DMS 273 (cell line): ENCODE data around the gene VPS13D.

Experiments used
- DNase-seq: peaks from one replicate; lab custom pipeline; 2025; ENCODE audit not compliant: unreplicated experiment; lab: John Stamatoyannopoulos, UW

Gene VPS13D

GRCh38 chr1:12417389-12417788 lies 187.6 kb downstream of the VPS13D start:
- no peak for DNase-seq

GRCh38 chr1:12420171-12420570 lies 190.3 kb downstream of the VPS13D start:
- no peak for DNase-seq

GRCh38 chr1:12422488-12422887 lies 192.7 kb downstream of the VPS13D start:
- peak; percentile 5 for DNase-seq

- no peak for DNase-seq
Observed at GRCh38 chr1:12424087-12424529, 194.3 kb downstream of the VPS13D start.

- DNase-seq: no peak
Observed at GRCh38 chr1:12424793-12425192, 195.0 kb downstream of the VPS13D start.

- DNase-seq: no peak
Observed at GRCh38 chr1:12426030-12426429, 196.2 kb downstream of the VPS13D start.

- DNase-seq: no peak
Observed at GRCh38 chr1:12428334-12428733, 198.5 kb downstream of the VPS13D start.

GRCh38 chr1:12430525-12430924 lies 200.7 kb downstream of the VPS13D start:
- no peak for DNase-seq

- no peak for DNase-seq
Observed at GRCh38 chr1:12432897-12433296, 203.1 kb downstream of the VPS13D start.

GRCh38 chr1:12433323-12434053 lies 203.7 kb downstream of the VPS13D start:
- DNase-seq: no peak

- no peak for DNase-seq
Observed at GRCh38 chr1:12434174-12434573, 204.3 kb downstream of the VPS13D start.

GRCh38 chr1:12434686-12435085 lies 204.9 kb downstream of the VPS13D start:
- DNase-seq: no peak

- DNase-seq: no peak
Observed at GRCh38 chr1:12435639-12436344, 206.0 kb downstream of the VPS13D start.

GRCh38 chr1:12436345-12436658 lies 206.5 kb downstream of the VPS13D start:
- DNase-seq: no peak

- no peak for DNase-seq
Observed at GRCh38 chr1:12436817-12437599, 207.2 kb downstream of the VPS13D start.

GRCh38 chr1:12437629-12438028 lies 207.8 kb downstream of the VPS13D start:
- no peak for DNase-seq

GRCh38 chr1:12438349-12438924 lies 208.6 kb downstream of the VPS13D start:
- no peak for DNase-seq

- DNase-seq: no peak
Observed at GRCh38 chr1:12439073-12439472, 209.2 kb downstream of the VPS13D start.

- no peak for DNase-seq
Observed at GRCh38 chr1:12441414-12442105, 211.7 kb downstream of the VPS13D start.

GRCh38 chr1:12442217-12442616 lies 212.4 kb downstream of the VPS13D start:
- DNase-seq: no peak

- DNase-seq: no peak
Observed at GRCh38 chr1:12443151-12443550, 213.3 kb downstream of the VPS13D start.
